Fibroblast of upper back skin (primary cell): ENCODE data around the gene CAPRIN1.

Experiments
- DNase-seq: peaks from one replicate; pipeline ENCODE4 v3.0.0-alpha.2; 2013

CAPRIN1 gene

GRCh38 chr11:34146866-34147265 lies 95.3 kb downstream of the CAPRIN1 start:
- no peak for DNase-seq

- DNase-seq: no peak
Measured at GRCh38 chr11:34147581-34147980, 96.0 kb downstream of the CAPRIN1 start.

- no peak for DNase-seq
Measured at GRCh38 chr11:34148504-34149165, 97.1 kb downstream of the CAPRIN1 start.

- no peak for DNase-seq
Measured at GRCh38 chr11:34149274-34149673, 97.7 kb downstream of the CAPRIN1 start.

GRCh38 chr11:34149786-34150185 lies 98.3 kb downstream of the CAPRIN1 start:
- peak; percentile 12 for DNase-seq

- peak; percentile 43 for DNase-seq
Measured at GRCh38 chr11:34150494-34151151, 99.1 kb downstream of the CAPRIN1 start.
